ENCODE measurements around the gene FETUB.

- no peak for TF ChIP-seq BCL11A (IDR thresholded peaks at IDR 0.05; ENCODE audit: low read depth in 2 of 2, low read length in 2 of 2)
- TF ChIP-seq MAFK (IDR thresholded peaks at IDR 0.05; ENCODE audit: low read depth, low read length), result no peak
- no peak for TF ChIP-seq EZH2 (IDR thresholded peaks at IDR 0.05; ENCODE audit: low read depth, low read length, severe bottlenecking)
- no peak for TF ChIP-seq YY1 (IDR thresholded peaks at IDR 0.05; ENCODE audit: low read depth, low read length)
- no peak for TF ChIP-seq POLR2AphosphoS5 (IDR thresholded peaks at IDR 0.05; ENCODE audit: low read depth, low read length)
Measured at GRCh38 chr3:186668426-186668825, 28.2 kb downstream of the FETUB start.
